HG03342 (cell line): ENCODE results near the gene RREB1.
A peak's percentile ranks its signal among the peaks of the same experiment; 100 is the strongest.
"Not testable (repeated sequence)": the region's sequence is repeated elsewhere in the genome, so short reads cannot be mapped to it uniquely, and the experiment has no call there.

Source experiments
- ATAC-seq: cut with Tn5 transposase; IDR thresholded peaks from one replicate; pipeline ENCODE4 v1.9.1; 2021; ENCODE audit warnings: mild to moderate bottlenecking, moderate library complexity; ENCODE audit not compliant: unreplicated experiment

RREB1 gene

DNA sequence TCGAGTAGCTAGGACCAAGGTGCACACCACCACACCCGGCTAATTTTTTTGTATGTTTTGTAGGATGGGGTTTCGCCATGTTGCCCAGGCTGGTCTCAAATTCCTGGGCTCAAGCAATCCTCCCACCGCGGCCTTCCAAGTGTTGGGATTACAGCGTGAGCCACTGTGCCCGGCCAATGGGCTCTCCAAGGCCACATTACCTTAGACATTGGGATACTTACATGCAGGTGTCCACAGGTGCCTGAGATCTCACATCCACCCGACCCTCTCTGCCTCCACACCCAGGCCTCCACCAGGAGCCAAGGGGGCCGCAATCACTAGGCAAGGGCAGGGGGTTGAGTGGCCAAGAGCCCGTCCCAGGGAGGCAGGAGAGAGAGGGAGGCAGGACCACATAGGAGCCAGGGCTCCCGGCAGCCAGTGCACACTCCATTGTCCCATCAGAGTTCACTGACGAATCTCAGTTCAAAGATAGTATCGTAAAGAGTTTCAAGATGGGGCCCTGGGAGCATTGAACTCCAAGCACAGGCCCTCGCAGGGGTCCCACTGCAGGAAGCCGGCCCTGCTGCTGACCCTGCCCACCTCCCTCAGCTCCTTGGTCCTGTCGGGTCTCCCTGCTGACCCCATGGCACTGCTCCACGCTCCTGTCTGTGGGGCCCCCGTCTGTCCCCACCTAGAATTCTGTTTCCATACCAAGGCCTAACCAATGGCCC, 149.9 kb downstream of the RREB1 start:
- no peak for ATAC-seq

DNA sequence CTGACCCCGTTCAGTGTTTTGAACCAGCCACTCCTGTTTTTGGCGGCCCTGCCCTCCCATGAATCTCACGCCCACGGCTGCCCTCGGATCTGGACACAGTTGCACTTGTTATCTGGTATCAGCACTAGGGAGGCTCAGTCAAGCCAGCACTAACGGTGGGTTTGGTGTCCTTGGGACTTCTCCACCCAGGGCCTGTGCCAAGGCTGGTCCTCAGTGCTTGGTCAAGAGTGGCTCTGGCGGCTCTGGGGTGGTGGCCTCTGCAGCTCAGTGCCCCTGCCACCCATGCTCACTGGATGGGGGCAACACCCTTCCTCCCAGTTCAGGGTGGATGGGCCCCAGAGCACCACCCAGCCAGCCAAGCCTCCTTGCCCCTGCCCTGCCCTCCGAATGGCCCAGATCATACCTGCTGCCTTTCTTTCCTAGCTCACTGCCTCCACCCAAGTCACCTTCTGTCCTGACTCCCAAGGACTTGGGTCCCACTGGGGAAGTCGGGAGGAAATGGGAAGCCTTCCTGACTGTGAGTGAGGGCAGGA, 150.5 kb downstream of the RREB1 start:
- ATAC-seq, result no peak

DNA sequence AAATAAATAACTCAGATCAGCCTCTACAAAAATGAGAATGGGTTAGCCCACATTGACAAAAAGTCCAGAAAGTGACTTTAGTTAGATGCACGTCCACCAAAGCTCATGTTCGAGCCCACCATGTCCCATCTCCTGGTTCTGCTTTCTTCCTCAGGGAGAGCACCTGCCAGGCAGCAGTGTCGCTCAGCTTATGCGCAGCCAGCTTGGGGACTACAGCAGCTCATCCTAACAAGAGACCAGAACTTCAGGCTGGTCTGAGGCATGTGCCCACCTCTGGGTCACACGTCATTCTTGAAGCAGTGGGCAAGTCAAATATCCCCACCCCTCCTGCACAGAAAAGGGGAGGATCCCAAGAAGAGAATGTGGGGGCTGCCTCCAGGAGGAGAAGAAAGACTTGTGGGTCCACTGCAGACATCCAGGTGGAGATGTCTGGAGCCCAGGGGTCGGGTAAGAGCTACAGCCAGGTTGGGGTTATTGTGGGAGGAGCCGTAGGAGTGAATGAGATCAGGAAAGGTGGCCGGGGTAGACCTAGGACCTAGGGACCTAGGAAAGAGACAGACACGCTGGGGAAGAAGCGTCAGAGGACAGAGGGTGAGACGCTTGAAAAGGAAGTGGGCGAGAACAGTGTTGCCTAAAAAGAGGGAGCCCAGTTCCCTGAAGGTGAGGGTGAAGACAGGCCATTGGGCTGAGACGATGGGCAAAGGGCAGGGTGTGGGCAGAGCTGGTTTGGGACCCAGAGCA, 152.7 kb downstream of the RREB1 start:
- no peak for ATAC-seq

DNA sequence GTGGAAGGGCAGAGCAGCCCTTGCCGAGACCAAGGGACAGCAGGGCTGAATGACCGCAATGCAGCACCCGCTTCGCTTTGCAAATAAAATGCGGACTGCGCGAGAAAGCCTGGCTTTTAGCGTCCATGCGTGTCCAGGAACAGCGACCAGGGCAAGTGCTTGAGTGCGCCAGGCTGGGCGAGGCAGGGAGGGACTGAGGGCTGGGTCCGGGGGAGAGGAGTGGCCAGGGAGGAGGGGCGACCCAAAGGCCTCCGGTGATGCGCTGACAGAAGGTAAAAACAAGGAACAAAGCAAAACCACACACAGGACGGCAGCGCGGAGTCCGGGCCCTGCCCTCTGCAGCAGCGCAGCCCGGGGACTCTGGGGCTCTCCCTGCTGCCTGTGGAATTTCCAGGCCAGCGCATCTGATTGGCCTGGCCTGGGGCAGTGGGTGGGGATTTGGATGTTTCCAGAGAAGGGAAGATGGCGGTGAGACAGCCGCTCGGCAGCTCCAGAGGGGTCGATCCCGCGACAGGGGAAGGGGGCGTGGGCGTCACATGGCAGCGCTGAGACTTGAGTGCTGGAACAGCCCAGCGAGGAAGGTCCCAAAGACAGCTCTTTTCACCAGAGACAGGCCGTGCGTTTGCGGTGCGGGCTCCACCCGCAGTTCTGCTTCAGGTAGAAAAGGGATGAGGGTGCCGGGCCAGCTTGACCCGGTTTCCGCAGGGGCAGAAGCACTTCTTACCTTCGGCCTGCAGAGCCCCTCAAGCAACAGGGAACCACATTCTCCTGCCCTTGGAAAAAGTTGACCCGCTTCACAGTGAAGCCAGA, 153.5 kb downstream of the RREB1 start:
- peak; percentile 49 for ATAC-seq

DNA sequence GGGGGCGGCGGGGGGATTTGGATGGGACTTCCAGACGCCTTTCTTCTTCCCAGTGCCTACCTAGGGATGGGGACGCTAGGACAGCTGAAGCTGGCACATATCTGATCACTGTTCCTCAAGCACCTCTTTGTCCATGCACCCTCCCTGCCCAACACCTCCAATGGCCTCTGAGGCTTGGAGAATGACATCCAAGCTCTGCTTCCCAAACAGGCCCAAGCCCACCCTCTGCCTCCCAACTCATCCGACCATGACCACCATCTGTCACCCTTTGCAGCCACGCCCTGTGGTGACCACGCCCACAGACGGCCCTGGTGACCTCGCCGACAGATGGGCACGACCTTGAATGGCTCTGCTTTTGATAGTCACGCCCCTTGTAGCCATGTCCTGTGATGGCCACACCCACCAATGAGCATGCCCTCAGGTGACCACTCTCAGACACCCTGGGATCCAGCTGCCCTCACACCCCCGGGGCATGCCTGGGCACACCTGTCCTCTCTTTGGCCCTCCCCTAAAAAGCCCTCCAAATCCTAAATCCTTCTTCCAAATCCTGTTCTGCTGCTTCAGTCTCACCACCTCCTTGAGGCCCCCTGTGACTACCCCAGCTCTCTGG, 154.2 kb downstream of the RREB1 start:
- ATAC-seq, result no peak

DNA sequence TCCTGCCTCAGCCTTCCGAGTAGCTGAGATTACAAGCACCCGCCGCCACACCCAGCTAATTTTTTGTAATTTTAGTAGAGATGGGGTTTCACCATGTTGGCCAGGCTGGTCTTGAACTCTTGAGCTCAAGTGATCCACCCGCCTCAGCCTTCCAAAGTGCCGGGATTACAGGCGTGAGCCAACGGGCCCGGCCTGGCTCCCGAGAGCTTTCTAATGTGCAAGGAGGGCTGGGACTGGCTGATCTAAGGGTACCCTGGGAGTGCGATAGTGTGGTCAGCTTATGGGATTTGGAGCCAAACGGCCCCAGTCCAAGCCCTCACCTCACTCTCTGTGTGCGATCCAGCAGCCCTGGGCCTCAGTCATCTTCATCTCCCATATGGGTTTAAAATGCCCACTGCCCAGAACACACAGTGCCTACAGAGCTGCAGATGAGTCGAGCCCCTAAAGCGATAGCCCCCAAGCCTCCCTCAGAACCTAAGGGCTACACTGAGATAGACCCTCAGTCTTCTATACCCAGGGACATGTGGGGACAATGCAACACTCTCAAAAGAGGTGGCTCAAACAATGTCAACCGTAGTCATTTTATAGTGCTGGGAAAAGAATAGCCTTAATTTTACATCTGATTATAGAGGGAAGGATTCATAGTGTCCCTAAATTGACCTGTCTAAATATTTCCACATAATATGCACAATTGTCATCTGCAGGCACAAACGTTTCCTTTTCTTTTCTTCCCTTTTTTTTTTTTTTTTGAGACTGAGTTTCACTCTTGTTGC, 155.2 kb downstream of the RREB1 start:
- ATAC-seq, result no peak

DNA sequence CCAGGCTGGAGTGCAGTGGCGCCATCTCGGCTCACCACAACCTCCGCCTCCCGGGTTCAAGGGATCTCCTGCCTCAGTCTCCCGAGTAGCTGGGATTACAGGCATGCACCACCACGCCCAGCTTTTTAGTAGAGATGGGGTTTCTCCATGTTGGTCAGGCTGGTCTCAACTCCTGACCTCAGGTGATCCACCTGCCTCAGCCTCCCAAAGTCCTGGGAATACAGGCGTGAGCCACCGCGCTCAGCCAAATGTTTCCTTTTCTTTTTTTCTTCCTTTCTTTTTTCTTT, 155.7 kb downstream of the RREB1 start:
- ATAC-seq, result not testable (repeated sequence)

DNA sequence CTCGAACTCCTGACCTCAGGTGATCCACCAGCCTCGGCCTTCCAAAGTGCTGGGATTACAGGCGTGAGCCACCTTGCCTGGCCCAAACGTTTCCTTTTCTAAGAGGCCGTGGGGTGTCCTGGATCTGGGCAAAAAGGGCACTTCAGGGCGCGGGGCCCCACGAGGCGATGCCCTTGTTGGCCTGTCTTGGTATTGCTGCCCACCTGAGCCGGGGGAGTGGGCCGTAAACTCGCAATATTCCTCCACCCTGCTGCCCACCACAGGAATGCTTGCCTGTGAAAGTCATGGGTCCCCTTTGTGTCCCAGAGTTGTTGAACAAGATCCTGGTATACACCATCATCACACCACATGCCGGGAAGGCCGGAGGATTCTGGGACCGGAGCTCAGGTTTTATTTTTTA, 156.3 kb downstream of the RREB1 start:
- ATAC-seq, result no peak

DNA sequence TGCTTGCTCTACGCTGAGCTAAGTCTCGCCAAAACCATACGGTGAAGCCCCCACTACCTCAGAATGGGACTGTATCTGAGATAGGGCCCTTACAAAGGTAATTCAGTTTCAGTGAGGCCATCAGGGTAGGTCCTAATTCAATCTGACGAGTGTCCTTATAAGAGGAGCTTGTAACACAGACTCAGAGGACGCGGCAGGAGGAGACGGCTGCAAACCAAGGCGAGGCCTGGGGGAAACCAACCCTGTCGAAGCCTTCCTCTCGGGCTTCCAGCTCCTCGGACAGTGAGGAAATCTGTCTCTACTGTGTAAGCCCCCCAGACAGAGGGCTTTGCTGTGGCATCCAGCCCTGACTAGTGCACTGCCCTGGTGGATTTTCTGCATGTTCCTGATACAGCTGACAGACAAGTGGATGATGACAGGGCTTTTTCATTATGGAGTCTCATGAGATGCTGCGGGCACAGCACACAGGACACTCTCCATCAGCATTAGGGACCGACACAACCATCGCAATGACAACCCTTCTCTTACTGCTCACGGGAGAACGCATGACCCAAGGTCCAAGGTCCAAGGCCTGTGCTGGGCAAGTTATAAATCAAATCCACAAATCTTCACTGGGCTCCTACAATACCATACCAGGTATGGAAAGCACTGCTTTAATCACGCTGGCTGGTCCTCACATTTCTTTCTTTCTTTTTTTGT, 157.1 kb downstream of the RREB1 start:
- no peak for ATAC-seq

DNA sequence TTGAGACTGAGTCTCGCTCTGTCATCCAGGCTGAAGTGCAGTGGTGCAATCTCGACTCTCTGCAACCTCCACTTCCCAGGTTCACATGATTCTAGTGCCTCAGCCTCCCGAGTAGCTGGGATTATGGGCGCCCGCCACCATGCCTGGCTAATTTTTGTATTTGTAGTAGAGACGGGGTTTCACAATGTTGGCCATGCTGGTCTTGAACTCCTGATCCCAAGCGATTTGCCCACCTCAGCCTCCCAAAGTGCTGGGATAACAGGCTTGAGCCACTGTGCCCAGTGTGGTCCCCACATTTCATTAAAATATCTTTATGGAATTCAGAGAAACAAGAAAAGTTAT, 157.6 kb downstream of the RREB1 start:
- ATAC-seq, result not testable (repeated sequence)

DNA sequence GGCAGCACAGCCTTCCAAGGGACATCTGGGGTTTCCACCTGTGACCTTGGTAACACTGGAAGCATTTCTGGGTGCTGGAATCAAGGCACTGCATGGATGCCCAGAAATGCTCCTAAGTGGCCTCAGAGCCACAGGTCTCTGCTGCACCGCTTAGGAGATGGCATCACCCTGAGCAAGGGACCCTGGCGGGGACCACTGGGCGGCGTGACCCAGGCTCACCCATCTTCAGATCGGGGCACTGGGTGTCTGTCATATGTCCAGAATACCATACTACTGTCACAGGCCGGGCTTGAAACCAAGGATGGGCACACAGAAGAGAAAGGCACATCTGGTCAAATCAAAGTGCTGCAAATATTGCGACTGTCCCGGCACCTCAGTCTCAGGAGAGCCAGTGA, 159.3 kb downstream of the RREB1 start:
- ATAC-seq, result no peak

DNA sequence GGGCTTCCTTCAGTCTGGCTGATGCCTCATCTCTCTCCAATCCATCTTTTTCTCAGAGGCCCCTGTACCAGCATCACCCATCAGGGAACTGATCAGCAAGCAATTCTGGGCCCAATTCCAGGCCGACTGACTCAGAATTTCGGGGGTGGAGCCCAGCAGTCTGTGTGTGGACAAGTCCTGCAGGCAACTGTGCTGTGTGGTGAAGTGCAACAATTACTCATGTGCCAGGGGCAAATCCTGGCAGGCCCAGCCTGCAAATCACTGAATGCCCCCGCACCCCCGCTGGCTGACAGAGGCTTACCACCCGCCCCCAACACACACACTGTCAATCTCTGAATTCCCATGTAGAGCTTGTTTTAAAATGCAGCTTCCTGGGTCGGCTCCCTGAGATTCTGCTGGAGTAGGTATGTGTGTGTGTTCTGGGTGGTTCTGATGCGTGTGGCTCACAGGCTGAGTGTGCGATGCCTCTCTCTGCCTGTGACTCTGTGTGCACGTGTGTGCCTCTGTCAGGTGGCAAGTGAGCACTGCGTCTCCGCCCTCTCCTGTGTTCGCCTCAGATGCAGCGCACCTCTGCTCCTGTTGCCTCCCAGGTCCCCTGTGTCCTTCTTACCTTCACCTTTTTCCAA, 159.8 kb downstream of the RREB1 start:
- no peak for ATAC-seq

DNA sequence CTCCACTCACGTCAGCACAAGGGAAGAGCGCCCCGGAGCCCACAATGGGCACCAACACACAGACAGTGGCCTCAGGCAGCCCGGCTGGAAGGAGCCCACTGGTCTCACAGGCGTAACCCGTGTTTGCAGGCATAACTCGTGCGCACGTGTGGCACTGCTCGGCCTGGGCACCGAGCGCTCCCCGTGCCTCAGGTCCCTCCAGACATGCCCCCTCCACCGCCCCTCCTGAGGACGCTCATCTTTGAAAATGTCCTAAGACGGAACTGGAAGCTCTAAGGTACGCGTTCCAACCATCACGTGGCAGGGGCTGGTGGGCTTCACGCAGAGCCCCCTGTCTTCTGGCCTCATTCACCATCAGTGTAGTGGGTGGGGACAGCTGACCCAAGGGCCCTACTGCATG, 160.6 kb downstream of the RREB1 start:
- ATAC-seq, result no peak

DNA sequence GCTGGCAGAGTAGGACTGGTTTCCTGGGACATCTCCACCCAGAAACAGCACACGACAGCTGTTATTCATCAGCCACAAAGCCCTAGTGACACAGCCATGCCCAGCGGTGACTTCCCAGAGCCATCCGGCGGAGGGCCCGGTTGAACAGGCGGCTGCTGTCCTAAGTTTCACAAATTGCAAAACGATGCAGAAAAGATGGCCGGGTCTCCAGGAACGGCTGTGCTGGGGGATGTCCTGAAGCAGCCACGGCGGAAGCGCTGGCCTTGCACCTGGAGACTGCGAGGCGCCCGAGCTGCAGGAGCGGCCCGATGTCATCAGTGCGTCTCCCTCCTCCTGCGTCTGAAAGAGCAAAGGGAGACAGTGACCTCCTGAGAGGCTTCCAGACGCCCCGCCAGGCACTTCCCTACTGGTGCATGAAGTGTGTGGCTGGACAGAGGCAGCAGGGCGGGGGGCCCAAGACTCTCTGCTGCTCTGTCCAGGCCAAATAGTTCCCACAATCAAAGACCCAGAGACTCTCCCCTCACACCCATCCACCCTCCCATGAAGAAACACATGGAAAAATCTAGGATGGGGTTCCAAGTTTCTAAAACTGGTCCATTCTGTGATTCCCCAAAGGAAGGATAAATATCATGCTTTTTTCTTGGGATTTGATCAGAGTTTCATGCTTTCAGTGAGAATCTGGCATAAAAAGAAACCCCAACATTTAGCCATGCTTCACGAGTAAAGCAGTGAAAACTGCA, 161.2 kb downstream of the RREB1 start:
- ATAC-seq, result no peak

DNA sequence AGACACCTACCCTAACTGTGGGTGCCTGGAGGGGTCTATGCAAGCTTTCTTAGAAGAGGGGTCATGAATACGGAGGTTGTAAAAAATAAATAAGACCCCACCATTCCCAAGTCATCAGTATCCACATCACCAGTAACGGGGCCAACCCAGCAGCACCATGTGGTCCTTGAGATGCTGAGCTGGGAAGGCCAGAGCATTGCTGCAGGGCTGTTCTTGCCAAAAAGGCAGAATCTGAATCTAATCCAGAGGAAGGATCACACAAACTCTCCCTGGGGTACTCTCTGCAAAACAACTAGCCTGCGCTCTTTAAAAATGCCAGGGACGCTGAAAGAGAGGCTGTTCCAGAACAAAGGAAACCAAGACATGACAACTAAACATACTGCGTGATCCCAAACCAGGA, 162.1 kb downstream of the RREB1 start:
- no peak for ATAC-seq

DNA sequence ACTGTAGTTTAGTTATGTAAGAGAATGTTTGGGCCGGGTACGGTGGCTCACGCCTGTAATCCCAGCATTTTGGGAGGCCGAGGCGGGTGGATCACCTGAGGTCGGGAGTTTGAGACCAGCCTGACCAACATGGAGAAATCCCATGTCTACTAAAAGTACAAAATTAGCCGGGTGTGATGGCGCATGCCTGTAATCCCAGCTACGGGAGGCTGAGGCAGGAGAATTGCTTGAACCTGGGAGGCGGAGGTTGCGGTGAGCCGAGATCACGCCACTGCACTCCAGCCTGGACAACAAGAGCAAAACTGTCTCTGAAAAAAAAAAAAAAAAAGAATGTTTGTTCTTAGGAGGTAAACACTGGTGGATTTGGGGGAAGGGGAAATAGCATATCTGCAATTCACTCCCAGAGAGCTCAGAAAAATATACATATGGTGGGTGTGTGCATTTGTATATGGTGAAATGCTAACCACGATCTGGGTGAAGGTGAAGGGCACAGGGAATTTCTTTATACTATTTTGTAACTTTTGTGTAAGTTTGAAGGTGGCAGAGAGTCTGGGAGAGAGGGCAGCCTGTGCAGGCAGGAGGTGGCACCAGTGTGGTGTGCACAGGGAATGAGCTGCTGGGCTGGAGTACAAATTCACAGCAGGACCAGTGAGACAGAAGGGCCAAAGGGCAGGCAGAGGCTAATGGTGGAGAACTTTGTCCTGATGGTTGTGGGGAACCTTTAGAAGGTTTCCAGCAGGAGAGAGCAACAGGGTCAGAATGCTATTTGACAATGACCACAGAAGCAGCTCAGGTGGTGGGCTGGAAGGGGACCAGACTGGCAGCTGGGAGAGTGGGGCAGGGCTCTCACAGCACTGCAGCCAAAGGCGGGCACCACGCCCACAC, 162.8 kb downstream of the RREB1 start:
- no peak for ATAC-seq

DNA sequence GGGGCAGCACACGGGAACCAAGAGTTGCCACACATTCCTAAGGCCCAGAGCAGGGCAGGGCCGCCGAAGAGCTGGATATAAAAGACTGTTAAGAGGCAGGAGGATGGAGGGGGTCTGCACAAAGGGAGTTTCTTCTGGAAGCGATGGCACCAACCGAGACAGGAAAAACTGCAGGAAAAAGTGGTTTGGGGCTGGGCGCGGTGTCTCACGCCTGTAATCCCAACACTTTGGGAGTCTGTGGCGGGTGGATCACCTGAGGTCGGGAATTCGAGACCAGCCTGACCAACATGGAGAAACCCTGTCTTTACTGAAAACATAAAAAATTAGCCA, 163.4 kb downstream of the RREB1 start:
- no peak for ATAC-seq

DNA sequence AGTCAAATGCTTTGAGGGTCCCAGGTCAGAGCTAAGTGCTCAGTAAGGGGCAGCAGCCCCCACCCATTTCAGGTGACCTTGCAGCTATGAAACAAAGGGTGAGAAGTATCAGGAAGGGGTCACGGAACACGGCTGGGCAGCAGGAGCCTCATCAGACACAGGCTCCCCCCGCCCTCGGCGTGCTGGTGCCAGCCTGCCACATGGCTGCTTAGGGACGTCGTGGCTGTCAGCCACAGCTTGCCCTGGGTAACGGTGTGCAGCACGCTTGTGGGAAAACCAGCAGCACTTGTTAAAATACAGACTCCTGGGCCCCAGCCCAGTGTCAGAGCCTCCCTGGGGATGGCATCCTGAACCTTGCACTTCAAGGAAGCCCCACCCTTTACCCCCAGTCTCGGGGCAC, 165.9 kb downstream of the RREB1 start:
- no peak for ATAC-seq
